OCI-LY3 (cell line): ENCODE results near the gene SUCLG2.

Experiments used
- H2AFZ ChIP-seq: fragments of 200-600, 300-600 bp; shearing (Covaris generic); 2 replicates; pipeline ENCODE4 v1.6.0; 2014; ENCODE audit warnings: antibody characterized with exemption, low read depth, low read length
- H3K27ac ChIP-seq: fragments of 200-600, 300-600 bp; sonication (generic); 2 replicates; pipeline ENCODE4 v1.5.1; 2014; ENCODE audit warnings: mild to moderate bottlenecking, low read length, moderate library complexity, mixed read lengths
- H3K27me3 ChIP-seq: fragments of 200-600, 300-600 bp; sonication (generic); 2 replicates; pipeline ENCODE4 v1.6.1; 2014; ENCODE audit warnings: low read depth, low read length, mixed read lengths
- H3K36me3 ChIP-seq: fragments of 200-600, 300-600 bp; sonication (generic); replicated peaks from 2 replicates; pipeline ENCODE3; 2014; ENCODE audit warnings: low read depth, low read length, mixed read lengths
- H3K4me1 ChIP-seq: fragments of 300-600, 200-600 bp; sonication (generic); 2 replicates; pipeline ENCODE4 v1.6.1; 2014; ENCODE audit warnings: low read length, mixed read lengths
- H3K4me2 ChIP-seq: fragments of 200-600, 300-600 bp; sonication (generic); 2 replicates; pipeline ENCODE4 v1.6.1; 2014; ENCODE audit warnings: low read length, mixed read lengths
- H3K4me3 ChIP-seq: fragments of 300-600, 200-600 bp; sonication (generic); 2 replicates; pipeline ENCODE4 v1.5.1; 2014; ENCODE audit warnings: antibody characterized with exemption, mild to moderate bottlenecking, low read length, moderate library complexity
- H3K79me2 ChIP-seq: fragments of 300-600, 200-600 bp; shearing (Covaris generic); 2 replicates; pipeline ENCODE4 v1.6.1; 2014; ENCODE audit warnings: mild to moderate bottlenecking, low read length, mixed read lengths
- H3K9ac ChIP-seq: fragments of 300-600, 200-600 bp; shearing (Covaris generic); 2 replicates; pipeline ENCODE4 v1.6.0; 2014; ENCODE audit warnings: mild to moderate bottlenecking, low read length, moderate library complexity
- H3K9me3 ChIP-seq: fragments of 200-600, 300-600 bp; shearing (Covaris generic); 2 replicates; pipeline ENCODE4 v1.6.1; 2014; ENCODE audit warnings: low read length, mixed read lengths; ENCODE audit not compliant: insufficient read depth
- H4K20me1 ChIP-seq: fragments of 200-600, 300-600 bp; sonication (generic); 2 replicates; pipeline ENCODE4 v1.6.1; 2016; ENCODE audit warnings: low read length, mixed read lengths; ENCODE audit not compliant: insufficient read depth
- EZH2phosphoT487 ChIP-seq: fragments of 200-600 bp; shearing (Covaris generic); IDR thresholded peaks from 2 replicates; pipeline ENCODE4 v1.6.1; 2018; ENCODE audit warnings: antibody characterized with exemption, mixed run types, low read depth
- TF ChIP-seq, protein P1 (sequence below): fragments of 200-600, 300-600 bp; sonication (generic); IDR thresholded peaks from 2 replicates; pipeline ENCODE4 v1.5.1; 2014; ENCODE audit warnings: antibody characterized with exemption, low read length, low read depth

The SUCLG2 gene

DNA sequence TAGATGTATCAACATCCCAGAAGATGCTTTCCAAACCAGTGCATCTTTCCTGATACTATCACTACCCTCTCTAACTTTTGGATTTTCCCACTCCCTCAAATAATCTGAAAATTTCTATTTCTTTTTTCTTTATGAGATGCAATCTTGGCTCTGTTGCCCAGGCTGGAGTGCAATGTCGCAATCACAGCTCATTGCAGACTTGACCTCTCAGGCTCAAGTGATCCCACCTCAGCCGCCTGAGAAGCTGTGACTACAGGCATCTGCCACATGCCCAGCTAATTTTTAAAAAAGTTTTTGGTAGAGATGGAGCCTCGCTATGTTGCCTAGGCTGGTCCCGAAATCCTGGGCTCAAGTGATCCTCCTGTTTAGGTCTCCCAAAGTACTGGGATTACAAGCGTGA lies 239.7 kb downstream of the SUCLG2 start:
- peaks cover 4% of the 10 kb centered on the region for H3K36me3 ChIP-seq
- H3K27me3 ChIP-seq: no peaks in the 10 kb centered on the region
- H2AFZ ChIP-seq: no peak overlapping the region
- H3K4me1 ChIP-seq: no peaks in the 10 kb centered on the region
- no peak overlapping the region for H3K4me3 ChIP-seq
- no peaks in the 10 kb centered on the region for H3K79me2 ChIP-seq
- no peak for TF ChIP-seq EZH2phosphoT487
- TF ChIP-seq, protein P1, sequence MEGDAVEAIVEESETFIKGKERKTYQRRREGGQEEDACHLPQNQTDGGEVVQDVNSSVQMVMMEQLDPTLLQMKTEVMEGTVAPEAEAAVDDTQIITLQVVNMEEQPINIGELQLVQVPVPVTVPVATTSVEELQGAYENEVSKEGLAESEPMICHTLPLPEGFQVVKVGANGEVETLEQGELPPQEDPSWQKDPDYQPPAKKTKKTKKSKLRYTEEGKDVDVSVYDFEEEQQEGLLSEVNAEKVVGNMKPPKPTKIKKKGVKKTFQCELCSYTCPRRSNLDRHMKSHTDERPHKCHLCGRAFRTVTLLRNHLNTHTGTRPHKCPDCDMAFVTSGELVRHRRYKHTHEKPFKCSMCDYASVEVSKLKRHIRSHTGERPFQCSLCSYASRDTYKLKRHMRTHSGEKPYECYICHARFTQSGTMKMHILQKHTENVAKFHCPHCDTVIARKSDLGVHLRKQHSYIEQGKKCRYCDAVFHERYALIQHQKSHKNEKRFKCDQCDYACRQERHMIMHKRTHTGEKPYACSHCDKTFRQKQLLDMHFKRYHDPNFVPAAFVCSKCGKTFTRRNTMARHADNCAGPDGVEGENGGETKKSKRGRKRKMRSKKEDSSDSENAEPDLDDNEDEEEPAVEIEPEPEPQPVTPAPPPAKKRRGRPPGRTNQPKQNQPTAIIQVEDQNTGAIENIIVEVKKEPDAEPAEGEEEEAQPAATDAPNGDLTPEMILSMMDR: no peak
- peaks cover 3% of the 10 kb centered on the region; the same call in 1 of the 2 replicates for H3K9me3 ChIP-seq
- H3K4me2 ChIP-seq: no peak overlapping the region
- H3K9ac ChIP-seq: no peak overlapping the region
- no peak overlapping the region for H3K27ac ChIP-seq
- H4K20me1 ChIP-seq: no peaks in the 10 kb centered on the region

DNA sequence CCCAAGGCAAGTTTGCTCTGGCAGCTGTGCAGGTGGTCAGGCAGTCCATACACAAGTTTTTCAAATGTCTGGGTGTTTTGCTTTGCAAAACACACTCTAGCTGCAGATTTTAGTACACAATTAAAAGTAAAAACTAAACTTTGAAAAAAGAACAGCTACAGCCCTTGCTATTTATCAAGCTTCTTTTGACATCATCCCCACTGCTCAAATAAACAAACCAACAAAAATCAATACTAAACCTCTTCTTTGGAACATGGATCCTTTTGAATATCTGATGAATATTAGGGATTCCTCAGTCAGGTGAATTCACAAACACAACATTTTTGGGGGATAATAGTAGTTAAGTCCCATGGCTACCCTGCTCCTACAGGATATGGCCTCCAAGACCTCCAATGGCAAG lies 249.2 kb downstream of the SUCLG2 start:
- no peaks in the 10 kb centered on the region for H3K9me3 ChIP-seq
- H3K79me2 ChIP-seq: no peaks in the 10 kb centered on the region
- H2AFZ ChIP-seq: no peak overlapping the region
- no peak overlapping the region for H3K4me2 ChIP-seq
- TF ChIP-seq EZH2phosphoT487: no peak
- TF ChIP-seq, protein P1: no peak
- H3K36me3 ChIP-seq: peaks cover 18% of the 10 kb centered on the region
- no peak overlapping the region for H3K9ac ChIP-seq
- no peaks in the 10 kb centered on the region for H3K4me1 ChIP-seq
- H3K27me3 ChIP-seq: no peaks in the 10 kb centered on the region
- no peak overlapping the region for H3K4me3 ChIP-seq
- H3K27ac ChIP-seq: no peak overlapping the region
- no peaks in the 10 kb centered on the region for H4K20me1 ChIP-seq

DNA sequence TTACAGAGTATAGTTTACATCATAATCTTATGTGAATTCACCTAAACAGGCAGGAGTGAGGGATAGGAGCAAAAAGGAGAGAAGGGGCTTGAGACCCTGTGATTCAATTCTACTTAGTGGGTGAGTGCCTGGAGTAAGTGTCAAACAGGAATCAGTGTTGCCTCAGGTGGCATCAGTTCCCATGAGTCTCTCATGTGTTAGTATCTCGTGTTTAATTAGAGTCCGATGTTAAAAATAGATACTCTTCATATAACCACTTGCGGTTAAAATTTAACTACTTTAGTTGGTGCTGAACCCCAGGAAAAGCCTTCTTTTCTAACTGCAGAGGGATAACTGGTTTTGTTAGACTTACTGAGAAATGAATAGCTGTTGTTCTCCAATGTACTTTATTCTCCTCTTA lies 251.5 kb downstream of the SUCLG2 start:
- H2AFZ ChIP-seq: no peak overlapping the region
- no peak overlapping the region for H3K27ac ChIP-seq
- no peaks in the 10 kb centered on the region for H3K27me3 ChIP-seq
- H4K20me1 ChIP-seq: no peaks in the 10 kb centered on the region
- H3K79me2 ChIP-seq: no peaks in the 10 kb centered on the region
- peaks cover 22% of the 10 kb centered on the region for H3K36me3 ChIP-seq
- no peak overlapping the region for H3K9ac ChIP-seq
- TF ChIP-seq EZH2phosphoT487: no peak
- TF ChIP-seq, protein P1: no peak
- no peaks in the 10 kb centered on the region for H3K9me3 ChIP-seq
- no peaks in the 10 kb centered on the region for H3K4me1 ChIP-seq
- no peak overlapping the region for H3K4me2 ChIP-seq
- no peak overlapping the region for H3K4me3 ChIP-seq

DNA sequence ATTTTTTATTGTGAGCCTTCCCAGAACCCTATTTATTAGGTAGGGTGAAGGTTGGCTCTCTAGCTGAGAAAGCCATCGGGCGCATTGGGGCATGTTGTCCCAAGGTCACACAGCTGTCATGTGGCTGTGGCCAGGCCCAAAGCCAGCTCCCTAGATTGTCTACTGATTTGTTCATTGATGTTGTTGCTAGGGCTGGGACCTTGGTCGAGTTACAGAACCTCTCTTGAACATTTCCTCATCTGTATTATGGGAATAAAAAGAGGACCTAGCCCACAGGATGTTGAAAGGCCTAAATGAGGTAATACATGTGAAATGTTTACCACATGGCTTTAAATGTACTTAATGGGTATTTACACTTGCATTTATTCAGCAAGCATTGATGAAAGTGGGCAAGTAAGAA lies 252.5 kb downstream of the SUCLG2 start:
- H4K20me1 ChIP-seq: no peaks in the 10 kb centered on the region
- no peak overlapping the region for H3K4me2 ChIP-seq
- H2AFZ ChIP-seq: no peak overlapping the region
- H3K27me3 ChIP-seq: no peaks in the 10 kb centered on the region
- TF ChIP-seq, protein P1: no peak
- no peak for TF ChIP-seq EZH2phosphoT487
- peaks cover 17% of the 10 kb centered on the region for H3K36me3 ChIP-seq
- H3K9ac ChIP-seq: no peak overlapping the region
- no peaks in the 10 kb centered on the region for H3K9me3 ChIP-seq
- no peak overlapping the region for H3K4me3 ChIP-seq
- H3K4me1 ChIP-seq: no peaks in the 10 kb centered on the region
- no peak overlapping the region for H3K27ac ChIP-seq
- H3K79me2 ChIP-seq: no peaks in the 10 kb centered on the region
